Measurements from ENCODE around the gene CPNE5.

DNA sequence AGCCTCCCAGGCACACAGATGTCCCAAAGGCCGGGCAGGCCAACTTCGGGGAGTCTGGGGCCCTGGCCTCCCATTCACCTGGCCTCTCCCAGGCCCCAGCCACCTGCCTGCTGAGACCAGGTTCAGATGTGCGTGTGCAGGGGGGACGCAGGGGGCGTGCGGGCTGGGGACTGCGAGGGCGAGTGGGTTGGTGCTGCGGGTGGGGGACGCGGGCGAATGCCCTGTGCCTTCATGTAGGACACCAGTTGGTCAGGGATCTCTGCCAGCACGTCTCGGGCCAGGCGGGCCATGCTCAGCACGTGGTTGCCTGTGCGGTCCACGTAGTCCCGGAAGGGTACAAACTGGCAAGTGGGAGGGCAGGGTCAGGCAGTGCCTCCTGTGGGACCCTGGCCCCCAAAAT, 97.1 kb downstream of the CPNE5 start:
- TF ChIP-seq, protein P1, sequence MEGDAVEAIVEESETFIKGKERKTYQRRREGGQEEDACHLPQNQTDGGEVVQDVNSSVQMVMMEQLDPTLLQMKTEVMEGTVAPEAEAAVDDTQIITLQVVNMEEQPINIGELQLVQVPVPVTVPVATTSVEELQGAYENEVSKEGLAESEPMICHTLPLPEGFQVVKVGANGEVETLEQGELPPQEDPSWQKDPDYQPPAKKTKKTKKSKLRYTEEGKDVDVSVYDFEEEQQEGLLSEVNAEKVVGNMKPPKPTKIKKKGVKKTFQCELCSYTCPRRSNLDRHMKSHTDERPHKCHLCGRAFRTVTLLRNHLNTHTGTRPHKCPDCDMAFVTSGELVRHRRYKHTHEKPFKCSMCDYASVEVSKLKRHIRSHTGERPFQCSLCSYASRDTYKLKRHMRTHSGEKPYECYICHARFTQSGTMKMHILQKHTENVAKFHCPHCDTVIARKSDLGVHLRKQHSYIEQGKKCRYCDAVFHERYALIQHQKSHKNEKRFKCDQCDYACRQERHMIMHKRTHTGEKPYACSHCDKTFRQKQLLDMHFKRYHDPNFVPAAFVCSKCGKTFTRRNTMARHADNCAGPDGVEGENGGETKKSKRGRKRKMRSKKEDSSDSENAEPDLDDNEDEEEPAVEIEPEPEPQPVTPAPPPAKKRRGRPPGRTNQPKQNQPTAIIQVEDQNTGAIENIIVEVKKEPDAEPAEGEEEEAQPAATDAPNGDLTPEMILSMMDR (conservative IDR thresholded peaks at IDR 0.05; ENCODE audit: low read depth, low read length): no peak
- TF ChIP-seq POLR2A (IDR thresholded peaks at IDR 0.05; ENCODE audit: low read depth, low read length) (no peak), RFX5 (IDR thresholded peaks at IDR 0.05; ENCODE audit: low read depth, low read length) (no peak), CEBPB (IDR thresholded peaks at IDR 0.05; ENCODE audit: low read depth, low read length) (no peak), BHLHE40 (IDR thresholded peaks at IDR 0.05; ENCODE audit: low read depth, low read length) (no peak), RCOR1 (IDR thresholded peaks at IDR 0.05; ENCODE audit: insufficient replicate concordance, low read length) (no peak), NFE2L2 (IDR thresholded peaks at IDR 0.05; ENCODE audit: low read depth, low read length) (no peak), USF2 (IDR thresholded peaks at IDR 0.05; ENCODE audit: low read depth, low read length) (no peak), CHD1 (IDR thresholded peaks at IDR 0.05; ENCODE audit: low read depth, low read length) (no peak), MAZ (IDR thresholded peaks at IDR 0.05; ENCODE audit: borderline replicate concordance, low read depth, low read length) (no peak), RAD21 (IDR thresholded peaks at IDR 0.05; ENCODE audit: low read length) (no peak), FOS (IDR thresholded peaks at IDR 0.05; ENCODE audit: low read depth, low read length) (no peak)
